Adipocyte (in vitro differentiated cells): ENCODE results near the gene SELENOI.
"Not testable (repeated sequence)": the region's sequence is repeated elsewhere in the genome, so short reads cannot be mapped to it uniquely, and the experiment has no call there.

ENCODE experiments used
- DNase-seq: peaks from one replicate; pipeline ENCODE4 v3.0.0-alpha.2; 2015; ENCODE audit warnings: low read depth
- H3K27me3 ChIP-seq: replicated peaks from 2 replicates; pipeline ENCODE4 v1.7.0; 2013; ENCODE audit warnings: mild to moderate bottlenecking, low read length, moderate library complexity; ENCODE audit not compliant: control insufficient read depth, insufficient read depth
- H3K36me3 ChIP-seq: 2 replicates; pipeline ENCODE4 v1.7.0; 2013; ENCODE audit warnings: low read length, mild to moderate bottlenecking, moderate library complexity; ENCODE audit not compliant: control insufficient read depth, insufficient read depth, severe bottlenecking
- H3K4me1 ChIP-seq: 2 replicates; pipeline ENCODE4 v1.7.0; 2013; ENCODE audit warnings: mild to moderate bottlenecking, low read length, moderate library complexity; ENCODE audit not compliant: control insufficient read depth, insufficient read depth
- H3K4me3 ChIP-seq: 2 replicates; pipeline ENCODE4 v1.7.0; 2013; ENCODE audit warnings: mild to moderate bottlenecking, low read length, moderate library complexity
- H3K9ac ChIP-seq: 2 replicates; pipeline ENCODE4 v1.7.0; 2013; ENCODE audit warnings: mild to moderate bottlenecking, low read length, moderate library complexity
- H3K9me3 ChIP-seq: 2 replicates; pipeline ENCODE4 v1.7.0; 2013; ENCODE audit warnings: mild to moderate bottlenecking, low read length, moderate library complexity; ENCODE audit not compliant: control insufficient read depth

The SELENOI gene

GRCh38 chr2:26345545-26346453 lies at the start of gene SELENOI:
SELENOI (plus strand) TSS chr2:26346143; CDS start chr2:26346233, 90 bp downstream.
- no peaks in the 10 kb centered on the region for H3K9me3 ChIP-seq
- H3K4me3 ChIP-seq = peak within 1 kb of the TSS; percentile 95
- peak within 1 kb of the TSS; percentile 97 for H3K9ac ChIP-seq
- peak; percentile 100 for DNase-seq
- no peaks in the 10 kb centered on the region for H3K27me3 ChIP-seq
- no peaks in the 10 kb centered on the region for H3K36me3 ChIP-seq
- peaks cover 26% of the 10 kb centered on the region for H3K4me1 ChIP-seq

- Histone ChIP-seq H3K4me1 (peaks cover 33% of the 10 kb centered on the region), H3K36me3 (no peaks in the 10 kb centered on the region), H3K27me3 (no peaks in the 10 kb centered on the region), H3K9ac (no peak overlapping the region), H3K4me3 (no peak overlapping the region), H3K9me3 (no peaks in the 10 kb centered on the region)
- DNase-seq = no peak
These were observed 48.9 kb upstream of the SELENOI start for GRCh38 chr2:26297061-26297460.

- H3K9ac ChIP-seq = peak overlapping the region; percentile 89
- no peaks in the 10 kb centered on the region for H3K27me3 ChIP-seq
- no peak for DNase-seq
- peak overlapping the region; percentile 82 for H3K4me3 ChIP-seq
- peaks cover 24% of the 10 kb centered on the region for H3K4me1 ChIP-seq
- no peaks in the 10 kb centered on the region for H3K9me3 ChIP-seq
- H3K36me3 ChIP-seq = no peaks in the 10 kb centered on the region
These were observed 47.7 kb upstream of the SELENOI start for GRCh38 chr2:26298286-26298637.

- Histone ChIP-seq H3K9me3 (no peaks in the 10 kb centered on the region), H3K36me3 (no peaks in the 10 kb centered on the region), H3K4me3 (peak overlapping the region; percentile 82), H3K27me3 (no peaks in the 10 kb centered on the region), H3K4me1 (peaks cover 24% of the 10 kb centered on the region), H3K9ac (peak overlapping the region; percentile 89)
- DNase-seq = peak; percentile 68
These were observed 47.1 kb upstream of the SELENOI start for GRCh38 chr2:26298638-26299393.

- no peaks in the 10 kb centered on the region for H3K9me3 ChIP-seq
- no peaks in the 10 kb centered on the region for H3K36me3 ChIP-seq
- H3K27me3 ChIP-seq = no peaks in the 10 kb centered on the region
- peaks cover 26% of the 10 kb centered on the region for H3K4me1 ChIP-seq
- peak overlapping the region; percentile 82 for H3K4me3 ChIP-seq
- peak overlapping the region; percentile 89 for H3K9ac ChIP-seq
- DNase-seq = peak; percentile 77
These were observed 46.4 kb upstream of the SELENOI start for GRCh38 chr2:26299471-26300101.

- Histone ChIP-seq H3K4me3 (peak overlapping the region; percentile 82), H3K36me3 (no peaks in the 10 kb centered on the region), H3K9ac (peak overlapping the region; percentile 89), H3K27me3 (no peaks in the 10 kb centered on the region), H3K9me3 (no peaks in the 10 kb centered on the region), H3K4me1 (peaks cover 31% of the 10 kb centered on the region)
- peak; percentile 55 for DNase-seq
These were observed 45.6 kb upstream of the SELENOI start for GRCh38 chr2:26300234-26300925.

- no peaks in the 10 kb centered on the region for H3K27me3 ChIP-seq
- DNase-seq = no peak
- H3K4me3 ChIP-seq = no peak overlapping the region
These were observed 43.1 kb upstream of the SELENOI start for GRCh38 chr2:26302846-26303245.

GRCh38 chr2:26305094-26305493 lies 40.8 kb upstream of the SELENOI start:
- H3K27me3 ChIP-seq, H3K36me3 ChIP-seq, DNase-seq, H3K9me3 ChIP-seq: not testable (repeated sequence)
- Histone ChIP-seq H3K4me3 (peak overlapping the region; percentile 25), H3K9ac (peak overlapping the region; percentile 47), H3K4me1 (peaks cover 18% of the 10 kb centered on the region)

More at GRCh38 chr2:26302846-26303245, 43.1 kb upstream of the SELENOI start:
- H3K9me3 ChIP-seq = no peaks in the 10 kb centered on the region
- peaks cover 31% of the 10 kb centered on the region for H3K4me1 ChIP-seq
- H3K9ac ChIP-seq = no peak overlapping the region
- H3K36me3 ChIP-seq = no peaks in the 10 kb centered on the region

- H3K36me3 ChIP-seq = no peaks in the 10 kb centered on the region
- H3K27me3 ChIP-seq = no peaks in the 10 kb centered on the region
- no peak for DNase-seq
- no peaks in the 10 kb centered on the region for H3K9me3 ChIP-seq
- peaks cover 13% of the 10 kb centered on the region for H3K4me1 ChIP-seq
- peak overlapping the region; percentile 25 for H3K4me3 ChIP-seq
- peak overlapping the region; percentile 47 for H3K9ac ChIP-seq
These were observed 40.4 kb upstream of the SELENOI start for GRCh38 chr2:26305540-26305939.

GRCh38 chr2:26309921-26310320 lies 36.0 kb upstream of the SELENOI start:
- H3K9ac ChIP-seq = no peak overlapping the region
- DNase-seq = no peak

More at GRCh38 chr2:26309921-26310320, 36.0 kb upstream of the SELENOI start:
- no peaks in the 10 kb centered on the region for H3K9me3 ChIP-seq
- no peak overlapping the region for H3K4me3 ChIP-seq
- peaks cover 12% of the 10 kb centered on the region for H3K27me3 ChIP-seq
- H3K36me3 ChIP-seq = no peaks in the 10 kb centered on the region
- peaks cover under 1% of the 10 kb centered on the region for H3K4me1 ChIP-seq
